K562 (cell line): ENCODE data around the gene ASIC3. TPM values are rescaled to one million over a fixed set of nuclear protein-coding genes. Genes with fewer than 3 reads are reported as not detected.
A peak's percentile ranks its signal among the peaks of the same experiment; 100 is the strongest.

Experiments used
- ATAC-seq: fragments of 200-7000 bp; cut with Tn5 transposase; 3 replicates; pipeline ENCODE4 v1.9.1; 2020; ENCODE audit warnings: moderate library complexity
- BruUV-seq: library from RNA; stranded (reverse); fragments of 400-500 nt; replicated peaks from 2 replicates; lab custom pipeline; 2021; lab: Mats Ljungman, UMichigan
- CTCF ChIA-PET: fragments of 300-600 bp; formaldehyde crosslinking; extraction: SDS; loops from one replicate; lab custom pipeline; 2021; ENCODE audit warnings: low intra/inter-chr PET ratio; lab: Yijun Ruan, JAX
- POLR2A ChIA-PET: fragments of 300-600, 350-650 bp; sonication (Branson Sonifier 250); formaldehyde crosslinking; extraction: SDS; loops from one replicate; lab custom pipeline; 2021; ENCODE audit warnings: antibody characterized with exemption, inconsistent platforms; lab: Yijun Ruan, JAX
- DNase-seq, 4 experiments: peaks; one replicate each; pipeline versions ENCODE4 v3.0.0 to v3.0.0-alpha.2; 2011 to 2018; ENCODE audit warnings: low spot score in 3 of 4, mixed read lengths in 3 of 4; ENCODE audit errors: extremely low read depth in 1 of 4
- FAIRE-seq: peaks from 2 replicates; lab custom pipeline; 2011; peaks lifted over from hg19 to GRCh38; lab: Jason Lieb, UNC
- H2AFZ ChIP-seq: 2 replicates; pipeline ENCODE4 v1.6.0; 2011; ENCODE audit warnings: low read depth, low read length, control low read depth, inconsistent platforms
- H3K27ac ChIP-seq: fragments of 200-600 bp; 3 replicates; pipeline ENCODE4 v1.8.0; 2011; ENCODE audit warnings: low read depth, mild to moderate bottlenecking, control low read depth, inconsistent platforms, low read length, moderate library complexity, mixed read lengths; ENCODE audit errors: extremely low read depth
- H3K27me3 ChIP-seq, 2 experiments: fragments of 300-600 bp in 1 of 2; 2 replicates in 1 of 2; 3 replicates in 1 of 2; pipeline versions ENCODE4 v1.6.0 to v1.8.0; 2011; ENCODE audit warnings: inconsistent platforms in 2 of 2, low read length in 2 of 2, mild to moderate bottlenecking in 1 of 2, mixed read lengths in 1 of 2, moderate library complexity in 1 of 2; ENCODE audit not compliant: control insufficient read depth in 2 of 2, insufficient read depth in 2 of 2
- H3K36me3 ChIP-seq: fragments of 300-600 bp; 3 replicates; pipeline ENCODE4 v1.8.0; 2011; ENCODE audit warnings: mild to moderate bottlenecking, low read length, inconsistent platforms; ENCODE audit not compliant: control insufficient read depth, insufficient read depth
- H3K4me1 ChIP-seq, 2 experiments: fragments of 200-600 bp in 1 of 2; replicated peaks in 1 of 2; 2 replicates in 1 of 2; 3 replicates in 1 of 2; pipeline versions ENCODE4 v1.5.1 to v1.8.0; 2011; ENCODE audit warnings: inconsistent platforms in 2 of 2, low read length in 2 of 2, mild to moderate bottlenecking in 1 of 2, mixed read lengths in 1 of 2, moderate library complexity in 1 of 2; ENCODE audit not compliant: control insufficient read depth in 2 of 2, insufficient read depth in 2 of 2
- H3K4me2 ChIP-seq: 2 replicates; pipeline ENCODE4 v1.6.1; 2011; ENCODE audit warnings: low read length, control low read depth, inconsistent platforms, mixed read lengths; ENCODE audit not compliant: insufficient read depth
- H3K4me3 ChIP-seq: fragments of 200-600 bp; sonication (generic), shearing (Covaris generic); 2 replicates; pipeline ENCODE4 v1.5.1; 2016; ENCODE audit warnings: control low read depth, inconsistent platforms
- H3K79me2 ChIP-seq: fragments of 200-600 bp; 3 replicates; pipeline ENCODE4 v1.8.0; 2011; ENCODE audit warnings: low read length, inconsistent platforms; ENCODE audit not compliant: control insufficient read depth, insufficient read depth
- H3K9ac ChIP-seq, 2 experiments: 2 replicates each; pipeline versions ENCODE4 v1.6.0 to v1.6.1; 2011; ENCODE audit warnings: low read depth in 2 of 2, low read length in 2 of 2, control low read depth in 1 of 2, inconsistent platforms in 1 of 2, mild to moderate bottlenecking in 1 of 2, mixed read lengths in 1 of 2; ENCODE audit not compliant: insufficient read depth in 1 of 2
- H3K9me1 ChIP-seq: one replicate; pipeline ENCODE4 v1.6.0; 2011; ENCODE audit warnings: inconsistent platforms, mild to moderate bottlenecking, low read length, moderate library complexity; ENCODE audit not compliant: control insufficient read depth, insufficient read depth
- H3K9me3 ChIP-seq: replicated peaks from 2 replicates; pipeline ENCODE4 v1.5.1; 2011; ENCODE audit warnings: low read depth, low read length, inconsistent platforms; ENCODE audit not compliant: control insufficient read depth, insufficient read depth
- H4K20me1 ChIP-seq: replicated peaks from 2 replicates; pipeline ENCODE4 v1.6.1; 2011; ENCODE audit warnings: low read length, inconsistent platforms, mixed read lengths; ENCODE audit not compliant: control insufficient read depth, insufficient read depth
- CBX3 ChIP-seq, 2 experiments: IDR thresholded peaks; 1 replicate in 1 of 2; 2 replicates in 1 of 2; pipeline ENCODE4 v1.6.1; 2012; ENCODE audit warnings: inconsistent platforms in 2 of 2, low read length in 2 of 2, borderline replicate concordance in 1 of 2, control low read depth in 1 of 2
- CBX8 ChIP-seq: fragments of 200-600 bp; sonication (generic); IDR thresholded peaks from 2 replicates; pipeline ENCODE4 v1.6.1; 2012; ENCODE audit warnings: borderline replicate concordance, mixed run types, low read depth, mild to moderate bottlenecking, moderate library complexity, mixed read lengths, low read length, control low read depth, inconsistent platforms; ENCODE audit not compliant: poor library complexity, severe bottlenecking; ENCODE audit errors: extremely low read depth
- CREM ChIP-seq: IDR thresholded peaks from 2 replicates; pipeline ENCODE4 v1.6.1; 2014; ENCODE audit warnings: antibody characterized with exemption, low read depth
- DPF2 ChIP-seq: fragments of 450-650 bp; IDR thresholded peaks from 2 replicates; pipeline ENCODE4 v1.6.1; 2016
- HOXB6 ChIP-seq: fragments of 250-450 bp; sonication (Bioruptor Pico); IDR thresholded peaks from 2 replicates; pipeline ENCODE4 v1.5.1; 2022; ENCODE audit warnings: mild to moderate bottlenecking, borderline replicate concordance
- KDM4B ChIP-seq, 2 experiments: fragments of 450-650 bp in 1 of 2; sonication (generic) in 1 of 2; IDR thresholded peaks; 2 replicates each; pipeline ENCODE4 v1.6.1; 2016 to 2017; ENCODE audit warnings: borderline replicate concordance in 2 of 2, antibody characterized with exemption in 1 of 2, low read depth in 1 of 2, mild to moderate bottlenecking in 1 of 2
- PCBP1 ChIP-seq: fragments of 200-400 bp; formaldehyde crosslinking; IDR thresholded peaks from 2 replicates; pipeline ENCODE4 v1.6.1; 2018; ENCODE audit warnings: mild to moderate bottlenecking, low read depth, low read length; ENCODE audit not compliant: poor library complexity, severe bottlenecking
- PTBP1 ChIP-seq: fragments of 200-400 bp; formaldehyde crosslinking; IDR thresholded peaks from 2 replicates; pipeline ENCODE4 v1.6.1; 2017; ENCODE audit warnings: low read depth, low read length
- RBM15 ChIP-seq: fragments of 200-400 bp; formaldehyde crosslinking; IDR thresholded peaks from 2 replicates; pipeline ENCODE4 v1.6.1; 2018; ENCODE audit warnings: mild to moderate bottlenecking, low read length, moderate library complexity; ENCODE audit not compliant: insufficient read depth
- RBM34 ChIP-seq: fragments of 200-400 bp; formaldehyde crosslinking; IDR thresholded peaks from 2 replicates; pipeline ENCODE4 v1.6.1; 2018; ENCODE audit warnings: low read length, borderline replicate concordance; ENCODE audit not compliant: insufficient read depth
- ZFPM2 ChIP-seq: fragments of 250-450 bp; sonication (Bioruptor Pico); IDR thresholded peaks from 2 replicates; pipeline ENCODE4 v1.5.1; 2022; ENCODE audit warnings: mild to moderate bottlenecking
- WGBS: fragments of 100-300 bp; shearing (Covaris generic); methylation state at CpG from one replicate; pipeline ENCODE4 v1.1.6; 2016; ENCODE audit warnings: low coverage, mixed read lengths; ENCODE audit not compliant: insufficient coverage; ENCODE audit errors: missing lambda C conversion rate; 5-methylcytosine and 5-hydroxymethylcytosine counted together
- in situ Hi-C: fragments of 300-500 bp; cut with MboI; formaldehyde crosslinking; loops from 4 replicates; pipeline ENCODE4 v1.15.0; 2018; ENCODE audit warnings: inconsistent platforms, mixed read lengths
- intact Hi-C: fragments of 100-400 bp; cut with micrococcal nuclease; formaldehyde crosslinking; loops from 2 replicates; pipeline ENCODE4 v1.14.2; 2022
- polyA plus RNA-seq, 8 experiments: library from polyadenylated mRNA; depleted of rRNA in 4 of 8; stranded (reverse) in 5 of 8; unstranded in 3 of 8; fragments of >200 nt; fragmentation: Nextera tagmentation in 2 of 8; fragmentation: Illumina TruSeq in 1 of 8; extraction: Ambion mirVana in 2 of 8; extraction: Trizol in 1 of 8; gene quantifications; 2 replicates each; pipeline versions ENCODE4 v1.2.1 to v1.2.3, GENCODE V29; 2011 to 2014; ENCODE audit warnings: inconsistent platforms in 1 of 8, missing spikeins in 1 of 8
- total RNA-seq, 7 experiments: library from RNA; depleted of rRNA in 6 of 7; stranded (reverse); fragments of >200 nt in 6 of 7; fragmentation: Illumina TruSeq in 2 of 7; extraction: Trizol in 2 of 7; gene quantifications; 2 replicates each; pipeline versions ENCODE4 v1.2.1 to v1.2.3, GENCODE V29; 2011 to 2021; ENCODE audit warnings: low replicate concordance in 1 of 7
- TF ChIP-seq, protein P1 (sequence below), 2 experiments: fragments of 450-650 bp; IDR thresholded peaks; 2 replicates each; pipeline ENCODE4 v1.6.1; 2018; ENCODE audit warnings: mild to moderate bottlenecking in 2 of 2, low read depth in 1 of 2; ENCODE audit not compliant: partially characterized antibody in 2 of 2
- TF ChIP-seq, protein P2 (sequence below): fragments of 450-650 bp; IDR thresholded peaks from 2 replicates; pipeline ENCODE4 v1.7.0; 2016; ENCODE audit warnings: borderline replicate concordance

The ASIC3 gene
- total and polyA plus RNA-seq, 9 of the 15 experiments (the other 6 are each of a cell fraction or from before 2014, with no cell fraction given), result 0.11 to 5.0 (median 0.87) TPM

DNA sequence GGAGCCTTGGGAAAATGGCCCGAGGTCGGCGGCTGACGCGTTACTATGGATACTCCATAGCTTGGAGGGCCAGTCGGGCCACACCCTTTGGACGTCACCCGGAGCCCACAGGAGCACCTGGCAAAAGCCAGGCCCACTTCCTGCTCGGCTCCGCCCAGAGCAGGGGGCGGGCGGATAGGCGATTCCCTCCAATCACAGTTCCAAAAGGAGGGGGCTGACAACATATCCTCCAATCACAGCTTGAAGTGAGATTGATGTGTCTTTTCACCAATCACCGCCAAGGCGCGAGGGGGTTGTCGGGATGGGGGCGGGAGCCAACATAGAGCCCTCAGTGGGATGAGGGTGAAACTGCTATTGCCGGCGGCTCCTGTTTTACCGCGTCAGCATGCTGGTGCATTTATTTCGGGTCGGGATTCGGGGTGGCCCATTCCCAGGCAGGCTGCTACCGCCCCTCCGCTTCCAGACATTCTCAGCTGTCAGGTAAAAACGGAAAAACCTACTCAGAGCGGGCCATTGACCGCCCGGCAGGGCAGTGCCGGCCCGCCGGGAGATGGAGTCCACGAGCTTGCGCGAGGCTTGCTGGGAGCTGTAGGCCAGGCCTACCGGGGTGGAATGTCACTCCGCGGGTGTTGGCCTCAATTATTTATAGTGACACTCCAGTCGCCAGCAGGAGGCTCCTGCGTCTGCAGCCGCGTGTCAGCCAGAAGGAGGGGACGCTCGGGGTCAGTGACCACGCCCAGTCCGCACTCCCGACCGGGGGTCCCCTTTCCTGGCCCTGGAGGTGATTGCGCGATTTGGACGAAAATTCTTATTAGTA, 20.0 kb upstream of the ASIC3 start, which contains the start of gene ABCB8:
Gene ABCB8 (plus strand): TSS at position 320 of the 817 bp plus-strand sequence. CDS start 66 bp downstream, at position 386.
- in situ Hi-C loops, result no loop called here
- TF ChIP-seq, protein P1, sequence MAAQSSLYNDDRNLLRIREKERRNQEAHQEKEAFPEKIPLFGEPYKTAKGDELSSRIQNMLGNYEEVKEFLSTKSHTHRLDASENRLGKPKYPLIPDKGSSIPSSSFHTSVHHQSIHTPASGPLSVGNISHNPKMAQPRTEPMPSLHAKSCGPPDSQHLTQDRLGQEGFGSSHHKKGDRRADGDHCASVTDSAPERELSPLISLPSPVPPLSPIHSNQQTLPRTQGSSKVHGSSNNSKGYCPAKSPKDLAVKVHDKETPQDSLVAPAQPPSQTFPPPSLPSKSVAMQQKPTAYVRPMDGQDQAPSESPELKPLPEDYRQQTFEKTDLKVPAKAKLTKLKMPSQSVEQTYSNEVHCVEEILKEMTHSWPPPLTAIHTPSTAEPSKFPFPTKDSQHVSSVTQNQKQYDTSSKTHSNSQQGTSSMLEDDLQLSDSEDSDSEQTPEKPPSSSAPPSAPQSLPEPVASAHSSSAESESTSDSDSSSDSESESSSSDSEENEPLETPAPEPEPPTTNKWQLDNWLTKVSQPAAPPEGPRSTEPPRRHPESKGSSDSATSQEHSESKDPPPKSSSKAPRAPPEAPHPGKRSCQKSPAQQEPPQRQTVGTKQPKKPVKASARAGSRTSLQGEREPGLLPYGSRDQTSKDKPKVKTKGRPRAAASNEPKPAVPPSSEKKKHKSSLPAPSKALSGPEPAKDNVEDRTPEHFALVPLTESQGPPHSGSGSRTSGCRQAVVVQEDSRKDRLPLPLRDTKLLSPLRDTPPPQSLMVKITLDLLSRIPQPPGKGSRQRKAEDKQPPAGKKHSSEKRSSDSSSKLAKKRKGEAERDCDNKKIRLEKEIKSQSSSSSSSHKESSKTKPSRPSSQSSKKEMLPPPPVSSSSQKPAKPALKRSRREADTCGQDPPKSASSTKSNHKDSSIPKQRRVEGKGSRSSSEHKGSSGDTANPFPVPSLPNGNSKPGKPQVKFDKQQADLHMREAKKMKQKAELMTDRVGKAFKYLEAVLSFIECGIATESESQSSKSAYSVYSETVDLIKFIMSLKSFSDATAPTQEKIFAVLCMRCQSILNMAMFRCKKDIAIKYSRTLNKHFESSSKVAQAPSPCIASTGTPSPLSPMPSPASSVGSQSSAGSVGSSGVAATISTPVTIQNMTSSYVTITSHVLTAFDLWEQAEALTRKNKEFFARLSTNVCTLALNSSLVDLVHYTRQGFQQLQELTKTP (IDR thresholded peaks at IDR 0.05; ENCODE audit: low read depth in 1 of 2, partially characterized antibody in 2 of 2), result peak; percentile 88 to 99
- peak; percentile 80 for TF ChIP-seq DPF2
- TF ChIP-seq CBX8, result no peak
- peak; percentile 91 for TF ChIP-seq CREM
- no peak for TF ChIP-seq PTBP1
- peak in 1 of 2 experiments; percentile 60; a peak in 1 of 4 replicates for TF ChIP-seq KDM4B (IDR thresholded peaks at IDR 0.05; ENCODE audit: borderline replicate concordance in 2 of 2, low read depth in 1 of 2)
- no peak for TF ChIP-seq RBM15
- TF ChIP-seq, protein P2, sequence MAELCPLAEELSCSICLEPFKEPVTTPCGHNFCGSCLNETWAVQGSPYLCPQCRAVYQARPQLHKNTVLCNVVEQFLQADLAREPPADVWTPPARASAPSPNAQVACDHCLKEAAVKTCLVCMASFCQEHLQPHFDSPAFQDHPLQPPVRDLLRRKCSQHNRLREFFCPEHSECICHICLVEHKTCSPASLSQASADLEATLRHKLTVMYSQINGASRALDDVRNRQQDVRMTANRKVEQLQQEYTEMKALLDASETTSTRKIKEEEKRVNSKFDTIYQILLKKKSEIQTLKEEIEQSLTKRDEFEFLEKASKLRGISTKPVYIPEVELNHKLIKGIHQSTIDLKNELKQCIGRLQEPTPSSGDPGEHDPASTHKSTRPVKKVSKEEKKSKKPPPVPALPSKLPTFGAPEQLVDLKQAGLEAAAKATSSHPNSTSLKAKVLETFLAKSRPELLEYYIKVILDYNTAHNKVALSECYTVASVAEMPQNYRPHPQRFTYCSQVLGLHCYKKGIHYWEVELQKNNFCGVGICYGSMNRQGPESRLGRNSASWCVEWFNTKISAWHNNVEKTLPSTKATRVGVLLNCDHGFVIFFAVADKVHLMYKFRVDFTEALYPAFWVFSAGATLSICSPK, result no peak
- no peak for TF ChIP-seq PCBP1
- TF ChIP-seq CBX3 (IDR thresholded peaks at IDR 0.05; ENCODE audit: borderline replicate concordance in 1 of 2, low read length in 2 of 2), result peak in 1 of 2 experiments; percentile 88; a peak in 1 of 3 replicates
- no peak for TF ChIP-seq RBM34
- TF ChIP-seq ZFPM2 (CRISPR knock-in tag), result no peak
- no peak for TF ChIP-seq HOXB6 (CRISPR knock-in tag)

More for the DNA sequence above, 20.0 kb upstream of the ASIC3 start, which contains the start of gene ABCB8:
- TSS peak; percentile 79 for BruUV-seq
- peaks cover 30% of the 10 kb centered on the region; the same call in 2 of the 3 replicates for H3K36me3 ChIP-seq
- no peaks in the 10 kb centered on the region for H4K20me1 ChIP-seq
- ChIA-PET CTCF (interaction anchor here (0.6 to 2.4 kb wide), 8 partner anchors 20 to 145 kb away, joined by 3 to 33 read pairs (median 4); partner anchors contain the start of genes CDK5 and SLC4A2), POLR2A (interaction anchor here (0.5 to 14.3 kb wide), 22 partner anchors 9 to 174 kb away, joined by 3 to 146 read pairs (median 4); partner anchors contain the start of genes AGAP3 and FASTK)
- peak; percentile 100 for FAIRE-seq
- intact Hi-C loops, result loop anchor here (1.0 to 2.0 kb wide), 7 partner anchors 11 to 198 kb away; partner anchors contain the start of genes ABCF2 and TMUB1
- ATAC-seq, result peak; percentile 93
- H3K9me1 ChIP-seq, result no peaks in the 10 kb centered on the region
- peak within 1 kb of the TSS; percentile 73 for H3K27ac ChIP-seq
- peak; percentile 100 for DNase-seq
- peak within 1 kb of the TSS; percentile 94 for H2AFZ ChIP-seq
- peak within 1 kb of the TSS; percentile 58 for H3K4me3 ChIP-seq
- peak within 1 kb of the TSS; percentile 82 for H3K4me2 ChIP-seq
- peak within 1 kb of the TSS; percentile 64 to 91 for H3K9ac ChIP-seq
- H3K9me3 ChIP-seq, result no peaks in the 10 kb centered on the region
- peaks cover 34% of the 10 kb centered on the region for H3K79me2 ChIP-seq
- WGBS, result under 1% methylated on average over 53 of the region's 53 CpGs
- H3K4me1 ChIP-seq, result peaks cover 35 to 56% of the 10 kb centered on the region in 2 experiments
- H3K27me3 ChIP-seq, result no peaks in the 10 kb centered on the region
